GM18517 (cell line): ENCODE measurements around the gene HGF.
A peak's percentile ranks its signal among the peaks of the same experiment; 100 is the strongest.

ENCODE experiments used
- ATAC-seq: cut with Tn5 transposase; IDR thresholded peaks from one replicate; pipeline ENCODE4 v1.9.1; 2021; ENCODE audit warnings: mild to moderate bottlenecking, moderate library complexity; ENCODE audit not compliant: unreplicated experiment

Gene HGF

DNA sequence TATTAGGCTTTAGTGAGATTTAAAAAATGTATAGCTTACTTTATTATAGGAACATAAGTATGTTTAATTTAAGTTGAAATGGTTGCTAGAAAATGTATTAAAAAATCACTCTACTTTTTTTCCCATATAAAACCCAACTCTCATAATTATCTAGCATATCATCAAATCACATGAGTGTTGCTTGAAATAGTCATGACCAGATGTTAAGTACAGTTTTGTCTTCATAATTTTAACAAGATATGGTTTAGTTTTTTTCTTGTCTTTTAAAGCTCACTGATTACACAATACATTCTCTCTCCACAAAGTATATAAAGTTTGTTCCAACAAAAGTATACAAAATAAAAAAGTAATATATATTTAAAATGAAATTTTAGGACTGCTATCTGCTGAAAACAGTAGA lies 82.8 kb downstream of the HGF start:
- ATAC-seq: no peak

DNA sequence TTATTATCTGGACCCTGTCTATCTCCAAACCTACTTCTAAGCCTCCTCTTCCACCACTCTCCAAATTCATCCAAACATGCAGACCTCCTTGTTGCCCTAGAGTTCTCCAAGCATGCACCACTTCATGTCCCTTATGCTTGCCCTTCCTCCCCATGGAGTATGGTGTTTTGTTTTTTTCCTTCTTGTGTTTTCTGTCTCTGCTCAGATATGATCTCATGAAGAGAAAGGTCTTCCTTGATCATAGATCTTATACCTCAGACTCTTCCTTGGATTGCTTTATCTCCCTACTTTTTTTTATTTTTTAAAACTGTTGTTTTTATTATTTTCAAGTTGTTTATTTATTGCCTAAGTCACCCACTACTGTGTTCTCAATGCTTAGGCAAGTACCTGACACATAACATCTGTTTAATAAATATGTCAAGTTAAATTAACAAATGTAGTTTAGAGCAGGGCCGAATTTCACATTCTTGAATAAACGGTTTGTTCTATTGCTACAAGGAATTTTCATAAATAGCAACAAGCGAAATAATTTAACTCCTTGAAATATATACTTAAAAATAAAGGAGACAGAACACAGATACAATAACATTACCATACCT lies 84.5 kb downstream of the HGF start:
- ATAC-seq: peak; percentile 11

DNA sequence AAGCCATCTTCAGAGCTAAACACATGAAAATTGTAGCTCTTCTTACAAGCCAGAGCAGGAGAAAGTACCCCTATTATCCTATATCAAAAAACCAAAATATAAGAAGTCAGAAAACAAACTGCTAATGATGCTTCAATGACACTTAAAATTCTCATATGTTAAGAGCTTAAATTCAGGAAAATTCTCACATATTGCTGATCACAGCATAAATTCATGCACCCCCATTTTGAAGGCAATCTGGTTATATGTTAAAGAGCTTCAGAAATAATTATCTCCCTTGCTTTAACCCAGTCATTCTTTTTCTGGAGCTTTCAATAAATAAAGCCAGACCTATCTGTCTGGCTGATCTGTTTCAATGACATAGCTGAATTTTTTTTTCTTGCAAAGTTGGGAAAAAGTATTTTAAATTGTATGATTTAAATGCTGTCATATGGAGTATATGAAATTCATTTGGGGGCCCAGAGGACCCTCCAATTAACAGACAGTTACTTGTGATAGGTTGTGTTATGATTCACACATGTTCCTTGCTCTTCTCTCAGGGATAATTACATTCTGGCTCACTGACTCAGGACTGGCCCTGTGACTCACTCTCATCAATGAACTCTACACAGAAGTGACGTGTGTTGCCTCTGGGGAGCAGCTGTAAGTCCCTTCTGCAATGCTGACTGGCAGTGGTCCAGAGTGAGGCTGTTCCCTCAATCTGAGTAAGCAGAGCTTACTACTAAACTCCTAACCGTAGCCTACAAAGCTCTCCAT lies 85.2 kb downstream of the HGF start:
- ATAC-seq: peak; percentile 80

DNA sequence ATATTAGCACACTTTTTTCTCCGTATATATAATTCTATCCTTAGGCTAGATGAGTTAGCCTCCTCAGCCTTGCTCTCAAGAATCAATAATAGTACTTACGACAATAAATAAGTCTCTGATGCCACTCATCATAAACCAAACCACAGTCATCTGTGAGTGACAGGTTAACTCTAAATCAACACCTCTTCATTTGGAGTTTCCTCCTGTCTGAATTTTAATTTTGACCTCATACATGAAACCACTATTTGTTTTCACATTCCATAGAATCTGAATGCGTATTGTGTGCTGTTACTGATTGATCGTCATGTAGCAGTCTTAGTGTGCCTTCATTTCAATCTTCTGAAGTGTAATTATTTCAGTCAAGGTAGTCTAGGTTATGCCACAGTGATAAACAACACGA lies 85.8 kb downstream of the HGF start:
- no peak for ATAC-seq

DNA sequence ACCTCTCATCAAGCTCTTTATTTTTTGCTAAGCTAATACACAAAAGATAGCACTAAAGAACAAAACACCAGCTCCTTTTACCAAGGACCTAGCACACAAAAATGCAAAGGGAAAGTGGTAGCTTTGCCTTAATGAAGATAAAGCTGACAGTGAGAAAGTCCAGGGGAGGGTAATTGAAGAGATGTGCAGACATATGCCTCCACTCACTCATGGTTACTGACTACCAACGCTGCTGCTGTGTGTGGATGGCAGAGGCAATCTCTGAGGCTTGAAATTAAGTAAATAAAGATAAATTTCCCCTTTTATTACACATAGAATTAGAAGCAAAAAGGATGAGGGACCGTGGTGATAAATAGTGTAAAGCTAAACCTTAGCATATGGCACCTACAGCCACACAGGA lies 87.0 kb downstream of the HGF start:
- ATAC-seq: no peak

DNA sequence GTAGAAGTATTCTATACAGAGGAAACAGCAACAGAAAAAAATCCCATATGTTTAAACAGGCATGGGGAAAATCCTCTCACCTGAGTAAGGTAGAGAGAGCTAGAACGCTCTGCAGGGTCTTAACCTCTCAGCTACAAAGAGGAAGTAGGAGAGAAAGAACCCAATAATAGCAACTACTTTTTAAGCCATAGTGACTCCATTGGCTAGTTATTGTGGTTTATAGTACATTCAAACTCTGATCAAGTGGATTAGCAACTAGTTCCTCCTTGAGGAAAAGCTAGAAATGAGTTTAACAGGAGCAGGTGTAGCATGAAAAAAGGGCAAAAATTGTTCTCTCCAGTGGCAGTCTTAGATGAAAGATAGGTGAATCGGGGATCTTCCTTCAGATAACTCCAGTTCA lies 89.7 kb downstream of the HGF start:
- ATAC-seq: no peak

DNA sequence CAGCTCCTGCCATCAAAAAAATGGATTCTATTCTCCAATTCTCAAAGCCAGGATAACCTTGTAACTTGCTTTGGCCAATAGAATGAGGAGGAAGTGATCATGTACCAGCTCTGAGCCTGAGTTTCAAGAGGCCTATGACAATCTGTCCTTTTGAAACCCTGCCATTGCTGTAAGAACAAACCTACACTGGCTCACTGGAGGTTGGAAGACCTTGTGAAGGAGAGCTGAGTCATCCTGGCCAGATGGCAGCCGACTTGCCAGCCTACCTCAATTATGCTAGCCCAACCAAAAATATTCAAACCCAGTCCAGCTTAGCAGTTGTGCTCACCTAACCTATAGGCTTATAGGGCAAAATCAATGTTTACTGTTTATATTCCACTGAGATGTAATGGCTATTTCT lies 93.0 kb downstream of the HGF start:
- no peak for ATAC-seq

DNA sequence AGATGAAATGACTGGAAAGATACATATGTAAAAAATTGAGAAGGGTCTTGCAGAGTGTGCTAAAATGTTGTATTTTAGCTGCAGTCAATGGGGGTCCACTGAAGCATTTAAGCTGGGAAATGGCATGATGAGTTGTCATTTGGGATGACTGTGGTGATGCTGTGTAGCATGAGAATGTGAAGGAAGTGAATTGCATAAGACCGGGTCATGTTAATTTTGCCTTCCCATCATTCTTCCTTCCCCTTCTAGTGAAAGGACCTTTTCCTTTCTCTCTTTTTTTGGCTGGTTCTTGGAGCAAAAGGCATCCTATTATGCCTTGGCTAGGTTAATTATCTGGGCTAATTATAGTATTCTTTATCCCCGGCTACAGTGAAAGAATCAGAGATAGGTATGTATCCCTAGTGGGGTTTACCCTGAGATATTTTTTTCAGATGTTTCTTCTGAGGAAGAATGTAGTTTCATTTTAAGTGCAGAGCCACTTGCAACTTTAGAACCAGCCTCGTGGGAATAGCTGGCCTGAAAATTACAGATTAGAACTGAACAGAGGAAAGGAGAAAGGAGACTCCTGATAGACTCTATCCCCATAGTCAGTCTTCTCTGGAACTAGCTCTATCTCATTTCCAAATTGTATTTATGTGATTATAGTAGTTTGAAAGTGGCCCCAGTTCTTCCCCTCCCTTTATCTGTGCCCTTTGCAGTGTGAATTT lies 93.6 kb downstream of the HGF start:
- ATAC-seq: no peak

DNA sequence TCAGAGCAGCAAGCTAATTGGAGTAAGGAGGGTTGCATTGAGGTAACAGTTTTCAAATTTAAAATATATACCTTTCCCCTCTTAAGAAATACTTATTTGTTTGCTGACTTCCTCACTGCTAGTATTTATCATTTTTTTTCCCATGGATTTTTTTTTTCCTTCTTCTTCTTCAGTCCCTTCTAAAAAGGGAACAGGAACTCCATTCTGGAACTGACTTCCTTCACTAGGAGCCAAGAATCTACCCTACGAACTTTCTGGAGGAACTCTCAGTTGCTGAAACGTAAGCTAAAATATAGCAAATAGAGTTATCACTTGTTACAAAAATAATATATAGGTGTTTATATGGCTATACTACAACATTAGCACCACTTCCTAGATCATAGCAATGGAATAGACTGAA lies 95.4 kb downstream of the HGF start:
- no peak for ATAC-seq

DNA sequence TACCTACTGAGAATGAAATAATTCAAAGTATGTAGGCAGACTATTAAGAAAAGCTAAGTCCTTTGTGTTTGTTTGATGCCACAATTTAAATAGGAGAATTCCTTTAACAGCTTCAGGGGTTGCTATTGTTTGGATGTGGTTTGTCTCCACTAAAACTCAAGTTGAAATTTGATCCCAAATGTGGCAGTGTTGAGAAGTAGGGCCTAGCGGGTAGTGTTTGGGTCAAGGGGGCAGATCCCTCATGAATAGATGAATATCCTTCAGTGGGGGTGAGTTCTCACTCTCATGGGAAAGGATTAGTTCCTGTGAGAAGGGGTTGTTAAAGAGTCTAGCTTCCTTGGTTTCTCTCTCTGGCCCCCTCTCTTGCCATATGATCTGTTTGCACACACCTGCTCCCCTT lies 97.0 kb downstream of the HGF start:
- ATAC-seq: no peak

DNA sequence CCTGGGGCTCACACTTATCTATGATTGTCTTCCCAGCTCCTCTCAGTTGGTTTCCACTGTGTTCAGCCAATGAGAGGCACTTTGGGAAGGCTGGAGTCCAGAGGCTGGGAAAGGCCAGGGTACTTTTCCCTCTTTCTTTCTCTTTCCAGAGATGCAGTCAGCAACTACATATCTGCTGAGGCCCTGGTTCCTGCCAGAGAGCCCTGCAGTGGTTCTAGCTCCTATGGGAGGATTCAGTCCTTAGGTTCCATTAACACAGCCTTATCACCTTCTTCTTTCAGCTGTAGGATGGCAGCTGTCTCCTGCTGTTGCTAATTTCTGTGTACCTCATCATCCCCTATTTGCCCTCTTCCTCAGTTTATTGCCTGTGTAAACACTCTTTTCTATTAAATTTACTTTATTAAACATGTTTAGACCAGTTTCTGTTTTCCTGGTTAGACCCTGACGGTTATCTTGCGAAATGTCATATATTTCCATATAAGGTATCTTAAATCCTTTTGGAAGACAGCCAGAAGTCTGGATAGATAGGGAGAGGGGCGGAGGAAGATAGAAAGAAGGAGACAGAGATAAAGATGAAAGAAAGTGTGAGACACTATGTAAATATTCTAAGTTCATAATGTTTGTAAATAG lies 100.3 kb downstream of the HGF start:
- no peak for ATAC-seq

DNA sequence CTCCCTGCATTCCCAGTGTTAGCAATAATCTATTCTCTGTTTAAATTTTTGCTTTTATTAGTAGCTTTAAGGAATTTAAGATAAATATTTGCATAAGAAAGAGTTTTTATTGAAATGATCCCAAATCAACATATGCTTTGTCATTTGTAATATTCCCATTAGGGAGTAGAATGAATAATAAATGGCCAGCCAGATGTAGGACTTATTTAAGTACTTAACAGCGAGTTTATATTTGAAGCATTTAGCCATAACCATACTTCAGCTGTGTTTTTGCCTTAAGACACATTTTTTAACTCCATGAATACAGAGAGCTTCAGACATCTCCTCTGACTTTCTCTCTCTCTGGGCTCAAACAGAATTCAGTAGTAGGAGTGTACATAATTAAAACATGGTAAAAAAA lies 103.6 kb downstream of the HGF start:
- ATAC-seq: no peak

DNA sequence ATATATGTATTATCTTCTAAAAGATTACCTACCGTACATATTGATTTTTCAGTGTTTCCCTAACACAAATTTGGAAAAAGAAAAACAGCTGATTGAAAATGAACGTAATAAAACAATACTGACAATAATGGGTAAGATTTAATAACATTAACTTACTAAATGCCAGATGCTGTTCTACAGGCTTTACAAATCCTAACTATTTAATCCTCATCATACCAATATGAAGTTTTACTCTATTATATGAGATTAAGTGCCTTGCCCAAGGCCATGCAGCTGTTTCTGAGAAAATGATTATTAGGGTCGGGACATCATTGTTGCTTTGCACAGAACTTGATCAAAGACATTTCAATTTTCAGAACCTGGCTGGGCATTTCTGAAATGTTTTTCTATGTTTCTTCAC lies 104.6 kb downstream of the HGF start:
- ATAC-seq: no peak

DNA sequence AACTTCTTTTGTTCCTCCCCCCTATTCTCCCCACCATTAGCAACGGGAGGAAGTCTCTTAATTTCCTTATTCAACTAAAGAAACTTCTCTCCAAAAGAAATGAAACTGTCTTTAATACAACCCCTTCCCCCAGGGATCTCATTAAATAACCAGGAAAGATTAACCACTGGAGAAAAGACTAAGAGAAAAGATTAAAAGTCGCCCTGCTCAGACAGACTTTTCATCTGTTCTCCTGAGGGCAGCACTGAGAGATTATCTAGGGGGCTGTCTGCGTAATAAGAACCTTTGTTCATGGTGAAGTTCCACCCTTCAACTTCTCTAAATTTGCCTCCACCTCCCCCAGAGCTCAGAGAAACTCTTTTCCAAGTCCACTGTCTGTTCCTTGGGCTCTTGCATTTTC lies 105.5 kb downstream of the HGF start:
- ATAC-seq: no peak

DNA sequence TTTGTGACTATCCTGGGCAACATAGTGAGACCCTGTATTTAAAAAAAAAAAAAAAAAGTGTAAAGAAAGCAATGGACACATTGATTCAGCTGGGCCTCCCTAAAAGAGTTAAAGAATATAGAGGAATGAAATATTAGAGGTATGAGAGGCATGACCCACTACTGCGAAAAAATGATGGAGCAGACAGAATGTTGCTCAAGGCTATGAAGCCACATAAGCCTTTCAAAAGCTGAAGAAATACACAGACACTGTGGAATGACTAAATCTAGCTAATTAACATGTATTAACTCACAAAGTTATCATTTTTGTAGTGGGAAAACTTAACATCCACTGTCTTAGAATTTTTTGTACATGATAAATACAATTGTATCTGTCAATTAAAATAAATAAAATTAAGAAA lies 107.3 kb downstream of the HGF start:
- no peak for ATAC-seq

DNA sequence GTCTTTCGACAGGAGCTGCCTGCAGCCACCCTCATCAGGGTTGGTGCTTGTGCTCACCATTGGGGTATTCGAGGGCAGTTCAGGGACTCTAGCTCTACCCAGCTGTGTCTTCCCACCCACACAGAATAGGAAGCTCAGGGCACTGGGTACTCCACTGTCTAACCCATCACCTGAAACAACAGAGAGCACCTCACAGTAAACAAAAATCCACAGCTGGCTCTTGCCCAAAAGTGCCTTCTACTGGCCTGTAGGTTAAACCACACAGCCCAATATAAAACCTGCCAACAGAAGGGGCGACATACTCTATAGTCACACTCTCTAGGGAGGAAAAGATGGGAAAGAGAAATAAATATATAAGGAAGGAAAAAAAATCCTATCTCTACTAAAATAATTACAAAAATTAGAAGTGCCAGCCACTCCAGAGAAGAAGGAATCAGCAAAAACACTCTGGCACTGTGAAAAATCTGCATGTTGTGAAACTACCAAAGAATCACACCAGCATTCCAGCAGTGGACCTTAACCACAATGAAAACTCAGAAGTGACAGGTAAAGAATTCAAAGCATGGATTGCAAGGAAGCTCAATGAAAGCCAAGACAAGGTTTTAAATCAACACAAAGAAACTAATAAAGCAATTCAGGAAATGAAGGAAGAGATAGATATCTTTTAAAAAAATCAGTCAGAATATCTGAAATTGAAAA lies 110.0 kb downstream of the HGF start:
- ATAC-seq: no peak

DNA sequence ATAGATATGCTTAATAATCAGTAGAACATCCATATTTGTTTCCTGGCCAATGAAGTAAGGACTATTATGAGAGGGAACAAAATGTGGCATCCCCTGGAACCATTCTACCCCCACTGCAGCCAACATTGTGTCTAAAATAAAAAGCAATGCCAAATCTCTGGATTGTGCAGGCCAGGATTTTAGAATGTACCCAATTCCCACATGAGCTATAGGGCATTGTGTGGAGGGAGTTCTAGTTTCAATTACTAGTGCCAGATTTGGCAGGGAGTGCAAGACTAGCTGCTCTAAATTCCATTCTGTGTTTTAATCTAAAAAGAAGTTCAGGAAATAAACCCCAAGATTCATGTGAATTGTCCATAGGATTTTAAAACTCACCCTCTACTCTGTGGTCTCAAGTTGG lies 112.3 kb downstream of the HGF start:
- no peak for ATAC-seq

DNA sequence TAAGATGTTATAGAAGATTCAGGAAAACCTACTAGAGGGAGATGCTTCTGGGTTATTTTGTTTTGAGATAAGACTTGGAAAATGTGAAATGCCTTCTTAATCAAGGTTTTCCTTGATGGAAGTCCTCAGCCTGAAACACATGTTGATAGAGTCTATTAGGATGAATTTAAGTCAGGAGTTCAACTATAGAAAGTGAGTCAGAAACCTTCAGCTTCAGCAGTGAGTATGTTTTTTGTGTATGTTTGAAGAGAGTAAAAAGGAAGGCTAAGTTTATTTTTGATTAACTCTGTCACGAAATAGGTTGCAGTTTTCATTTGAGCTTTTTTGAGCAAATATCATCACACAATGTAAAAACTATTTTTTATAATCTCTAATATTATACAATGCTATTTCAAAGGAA lies 114.6 kb downstream of the HGF start:
- ATAC-seq: no peak

DNA sequence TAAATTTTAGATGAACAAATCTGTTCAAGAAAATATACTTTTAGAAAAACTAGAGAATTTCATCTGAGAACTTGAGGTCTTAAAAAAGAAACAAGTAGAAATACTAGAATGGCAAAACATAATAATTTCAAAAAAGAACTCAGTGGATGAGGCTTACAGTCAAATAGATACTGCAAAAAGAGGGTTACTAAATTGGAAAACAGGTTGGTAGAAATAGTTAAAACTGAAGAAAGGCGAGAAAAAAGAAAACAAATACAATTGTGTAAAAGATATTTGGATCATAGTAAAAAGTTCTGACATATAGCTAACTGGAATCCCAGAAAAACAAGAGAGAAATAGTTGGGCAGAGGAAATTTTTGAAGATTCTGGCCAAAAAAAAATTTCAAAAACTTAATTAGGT lies 117.6 kb downstream of the HGF start:
- no peak for ATAC-seq
